WERI-Rb-1 (cell line): ENCODE data around the gene SIK2.
"Not testable (repeated sequence)": the region's sequence is repeated elsewhere in the genome, so short reads cannot be mapped to it uniquely, and the experiment has no call there.

Source experiments
- DNase-seq: peaks from one replicate; pipeline ENCODE4 v3.0.0-alpha.2; 2020
- H3K27ac ChIP-seq: fragments of 250-450 bp; sonication (Bioruptor Pico); 2 replicates; pipeline ENCODE4 v1.5.1; 2020; ENCODE audit warnings: mild to moderate bottlenecking, moderate library complexity
- H3K27me3 ChIP-seq: fragments of 250-450 bp; sonication (Bioruptor Pico); 2 replicates; pipeline ENCODE4 v1.5.1; 2021; ENCODE audit warnings: mild to moderate bottlenecking, low read depth, moderate library complexity; ENCODE audit not compliant: insufficient read depth, severe bottlenecking
- H3K36me3 ChIP-seq: fragments of 250-450 bp; sonication (Bioruptor Pico); 2 replicates; pipeline ENCODE4 v1.5.1; 2020; ENCODE audit warnings: mild to moderate bottlenecking, moderate library complexity
- H3K4me3 ChIP-seq: 2 replicates; pipeline ENCODE4 v1.5.1; 2011; ENCODE audit warnings: low read depth, mild to moderate bottlenecking, control low read depth, low read length
- H3K9me3 ChIP-seq: fragments of 250-450 bp; sonication (Bioruptor Pico); 2 replicates; pipeline ENCODE4 v1.5.1; 2021; ENCODE audit warnings: mild to moderate bottlenecking, moderate library complexity; ENCODE audit not compliant: severe bottlenecking
- CTCF ChIP-seq: IDR thresholded peaks from 2 replicates; pipeline ENCODE4 v1.5.1; 2011; ENCODE audit warnings: low read depth, mild to moderate bottlenecking, control low read depth, inconsistent platforms, low read length

SIK2 gene

GRCh38 chr11:111655924-111656323, 53.7 kb downstream of the SIK2 start:
- TF ChIP-seq CTCF = no peak
- Histone ChIP-seq H3K27ac (no peak overlapping the region), H3K9me3 (no peaks in the 10 kb centered on the region), H3K27me3 (no peaks in the 10 kb centered on the region), H3K36me3 (no peaks in the 10 kb centered on the region; the same call in 1 of the 2 replicates), H3K4me3 (no peak overlapping the region)
- DNase-seq = no peak

GRCh38 chr11:111657905-111658304, 55.7 kb downstream of the SIK2 start:
- not testable (repeated sequence) for H3K27me3 ChIP-seq, DNase-seq, H3K36me3 ChIP-seq, H3K4me3 ChIP-seq, H3K9me3 ChIP-seq, H3K27ac ChIP-seq

GRCh38 chr11:111658493-111658892, 56.2 kb downstream of the SIK2 start:
- DNase-seq, H3K36me3 ChIP-seq, H3K27ac ChIP-seq, H3K27me3 ChIP-seq, H3K9me3 ChIP-seq, H3K4me3 ChIP-seq: not testable (repeated sequence)

GRCh38 chr11:111659201-111660115, 57.2 kb downstream of the SIK2 start:
- DNase-seq = no peak

GRCh38 chr11:111660822-111661221, 58.6 kb downstream of the SIK2 start:
- H3K36me3 ChIP-seq = no peaks in the 10 kb centered on the region
- no peak for DNase-seq
- TF ChIP-seq CTCF = no peak

More at GRCh38 chr11:111659201-111660115, 57.2 kb downstream of the SIK2 start:
- H3K36me3 ChIP-seq = no peaks in the 10 kb centered on the region
- no peaks in the 10 kb centered on the region for H3K27me3 ChIP-seq
- H3K4me3 ChIP-seq = no peak overlapping the region
- no peak for TF ChIP-seq CTCF
- H3K9me3 ChIP-seq = no peaks in the 10 kb centered on the region
- no peak overlapping the region for H3K27ac ChIP-seq

GRCh38 chr11:111663820-111664219, 61.6 kb downstream of the SIK2 start:
- no peak for DNase-seq
- no peak overlapping the region for H3K27ac ChIP-seq

More at GRCh38 chr11:111660822-111661221, 58.6 kb downstream of the SIK2 start:
- Histone ChIP-seq H3K4me3 (no peak overlapping the region), H3K9me3 (no peaks in the 10 kb centered on the region), H3K27me3 (no peaks in the 10 kb centered on the region), H3K27ac (no peak overlapping the region)

More at GRCh38 chr11:111663820-111664219, 61.6 kb downstream of the SIK2 start:
- no peaks in the 10 kb centered on the region for H3K36me3 ChIP-seq
- no peaks in the 10 kb centered on the region for H3K27me3 ChIP-seq
- H3K4me3 ChIP-seq = no peak overlapping the region
- TF ChIP-seq CTCF = no peak
- no peaks in the 10 kb centered on the region for H3K9me3 ChIP-seq
